UCSD-AML1 (cell line): ENCODE measurements around the gene APRT.

Experiments used
- DNase-seq: peaks from one replicate; lab custom pipeline; 2025; ENCODE audit not compliant: unreplicated experiment; lab: John Stamatoyannopoulos, UW

The APRT gene

DNA sequence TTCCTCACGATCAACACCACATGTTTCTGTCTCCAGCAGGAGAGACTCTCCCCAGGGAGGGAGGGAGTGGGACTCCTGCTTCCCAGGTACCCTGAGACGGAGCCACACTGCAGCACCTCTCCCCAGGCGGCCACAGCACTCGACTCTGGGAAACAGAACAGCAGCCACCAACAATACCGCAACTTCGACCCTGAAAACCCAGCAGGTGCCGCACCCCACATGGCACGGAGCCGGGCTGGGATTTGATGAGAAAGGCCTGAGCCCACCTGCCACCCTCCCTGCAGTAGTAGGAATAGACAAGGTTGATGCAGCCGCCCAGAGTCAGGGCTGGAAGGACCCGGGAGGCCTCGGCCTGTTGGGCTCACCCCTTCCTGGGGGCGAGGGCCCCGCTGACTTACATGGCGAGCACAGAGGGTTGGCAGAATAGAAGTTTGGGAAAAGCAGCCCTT is 30.6 kb upstream of the APRT start:
- DNase-seq: no peak

DNA sequence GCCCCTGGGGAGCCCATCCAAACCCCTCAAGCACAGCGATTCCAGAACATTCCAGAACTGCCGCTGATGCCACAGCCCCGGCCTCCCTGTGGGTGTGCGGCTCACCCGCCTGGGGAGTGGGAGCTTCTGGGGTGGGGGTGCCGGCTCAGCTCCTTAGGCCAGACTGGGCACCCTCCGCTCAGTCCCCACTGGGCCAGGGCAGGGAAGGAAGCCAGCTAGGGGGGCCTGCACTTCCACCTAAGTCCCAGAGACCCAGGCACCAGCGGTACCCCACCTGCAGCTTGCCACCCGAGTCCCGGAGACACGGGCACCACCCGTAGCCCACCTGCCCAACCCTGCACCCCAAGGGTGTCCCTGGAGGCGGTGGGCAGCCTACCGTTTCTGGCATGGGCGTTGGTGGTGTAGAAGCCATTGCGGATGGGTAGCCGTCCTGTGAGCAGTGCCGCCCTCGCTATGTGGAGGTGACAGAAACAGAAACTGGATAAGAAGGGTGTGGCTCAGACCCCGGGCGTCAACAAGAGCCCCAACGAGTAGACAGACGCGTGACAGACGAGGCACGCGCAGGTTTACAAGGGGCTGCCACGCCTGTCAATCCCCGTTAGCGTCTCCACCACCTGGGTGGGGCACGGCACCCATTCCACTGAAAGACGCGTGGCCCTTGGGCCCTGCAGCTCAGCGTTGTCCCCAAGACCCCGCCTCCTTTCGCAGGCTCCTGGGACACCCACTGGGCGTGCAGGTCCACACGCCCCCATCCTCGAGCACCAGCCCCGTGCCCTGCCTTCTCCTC is 30.0 kb upstream of the APRT start:
- no peak for DNase-seq

DNA sequence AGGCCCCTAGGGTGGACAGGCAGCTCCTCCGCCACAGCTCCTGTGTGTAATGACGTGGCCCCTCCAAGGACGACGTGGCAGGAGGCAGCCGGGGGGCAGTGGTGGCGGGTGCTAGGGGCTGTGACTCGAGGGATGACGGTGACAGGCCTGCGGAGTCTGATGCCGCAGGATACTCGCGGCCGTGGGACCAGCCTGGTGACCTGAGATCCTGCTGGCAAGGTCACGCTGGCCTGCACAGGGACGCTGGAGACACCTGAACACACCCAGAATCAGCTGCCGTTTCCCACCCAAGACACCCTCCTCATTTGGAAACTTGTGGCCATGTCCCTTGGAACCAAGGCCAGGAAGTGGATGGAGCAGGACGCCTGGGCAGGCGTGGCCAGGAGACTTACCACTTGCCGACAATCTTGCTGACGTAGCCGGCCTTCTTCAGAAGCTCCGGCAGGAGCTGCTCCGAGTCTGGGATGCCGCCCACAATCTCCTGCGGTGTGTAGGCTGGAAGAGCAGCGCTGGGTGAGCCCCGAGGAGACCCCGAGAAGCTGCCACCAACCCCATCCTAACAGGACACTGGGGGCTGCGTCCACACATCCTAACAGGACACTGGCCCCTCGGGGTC is 29.0 kb upstream of the APRT start:
- DNase-seq: no peak

DNA sequence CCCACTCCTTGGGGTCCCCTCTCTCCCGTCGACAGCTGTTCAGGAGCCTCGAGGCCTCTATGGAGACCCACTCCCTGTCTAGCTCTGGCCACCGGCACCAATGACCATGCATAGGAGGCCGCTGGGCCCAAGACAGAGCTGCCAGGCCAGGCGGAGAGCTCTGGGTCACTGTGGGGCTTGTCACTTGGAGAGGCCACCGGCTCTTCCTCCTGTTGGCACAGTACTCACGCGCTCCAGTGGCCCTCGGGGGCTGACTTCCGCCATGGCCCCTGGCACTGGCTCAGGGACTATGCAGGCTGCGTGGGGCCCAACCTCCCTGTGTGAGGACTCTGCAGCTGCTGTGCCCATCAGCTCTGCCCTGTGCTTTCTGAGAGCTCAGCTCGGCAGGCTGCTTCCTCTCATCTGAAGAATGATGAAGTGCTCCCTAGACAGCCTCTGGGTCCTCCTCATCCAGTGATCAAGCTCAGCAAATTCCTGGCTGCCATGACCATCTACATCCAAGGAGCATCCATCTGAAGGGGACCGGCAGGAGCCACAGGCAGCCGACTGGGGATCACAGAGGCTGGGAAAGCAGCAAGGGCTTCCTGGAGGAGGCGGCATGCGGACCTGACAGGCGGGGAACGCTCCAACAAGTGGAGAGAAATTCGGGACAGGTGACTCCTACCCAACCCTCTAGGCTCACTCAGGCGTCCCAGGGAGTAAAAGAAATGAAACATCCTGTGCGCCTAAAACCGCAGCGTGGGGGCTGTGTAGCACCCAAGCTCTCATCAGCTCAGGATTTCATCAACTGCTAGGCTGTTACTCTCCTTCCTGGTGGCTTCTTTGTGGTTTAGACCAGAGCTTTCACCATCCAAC is 28.2 kb upstream of the APRT start:
- DNase-seq: no peak

DNA sequence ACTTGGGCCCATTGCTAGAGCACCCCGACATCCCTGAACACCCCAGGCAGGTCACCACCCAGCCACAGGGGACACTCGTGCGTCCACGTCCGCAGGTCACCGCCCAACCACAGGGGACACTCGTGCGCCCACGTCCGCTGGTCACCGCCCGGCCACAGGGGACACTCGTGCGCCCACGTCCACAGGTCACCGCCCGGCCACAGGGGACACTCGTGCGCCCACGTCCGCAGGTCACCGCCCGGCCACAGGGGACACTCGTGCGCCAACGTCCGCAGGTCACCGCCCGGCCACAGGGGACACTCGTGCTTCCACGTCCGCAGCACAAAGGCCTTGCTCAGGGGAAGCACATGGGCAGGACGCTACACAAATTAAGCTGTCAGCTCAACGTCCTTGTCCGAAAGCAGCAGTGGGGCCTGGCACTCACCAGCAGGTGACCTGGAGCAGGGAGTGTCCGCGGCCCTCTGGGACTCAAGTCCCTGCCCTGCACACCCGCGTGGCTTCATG is 27.4 kb upstream of the APRT start:
- no peak for DNase-seq

DNA sequence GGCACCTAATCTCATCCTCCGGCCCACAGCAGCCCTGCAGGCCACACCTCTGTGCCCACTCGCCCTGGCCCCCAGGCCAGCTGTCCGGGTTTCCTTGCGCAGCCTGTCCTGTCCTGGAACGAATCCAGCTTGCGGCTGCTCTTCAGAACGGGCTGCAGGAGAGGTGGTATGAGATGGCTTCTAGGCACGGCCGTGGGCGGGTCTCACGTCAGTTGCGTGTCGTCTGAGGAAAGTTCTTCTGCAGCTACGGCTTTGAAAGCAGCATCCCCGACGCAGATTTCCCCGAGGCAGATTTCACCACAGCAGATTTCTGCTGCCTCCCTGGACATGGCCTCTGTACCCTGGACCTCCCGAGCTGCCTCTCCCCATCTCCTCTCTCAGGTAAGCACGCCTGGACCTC is 26.8 kb upstream of the APRT start:
- DNase-seq: no peak

DNA sequence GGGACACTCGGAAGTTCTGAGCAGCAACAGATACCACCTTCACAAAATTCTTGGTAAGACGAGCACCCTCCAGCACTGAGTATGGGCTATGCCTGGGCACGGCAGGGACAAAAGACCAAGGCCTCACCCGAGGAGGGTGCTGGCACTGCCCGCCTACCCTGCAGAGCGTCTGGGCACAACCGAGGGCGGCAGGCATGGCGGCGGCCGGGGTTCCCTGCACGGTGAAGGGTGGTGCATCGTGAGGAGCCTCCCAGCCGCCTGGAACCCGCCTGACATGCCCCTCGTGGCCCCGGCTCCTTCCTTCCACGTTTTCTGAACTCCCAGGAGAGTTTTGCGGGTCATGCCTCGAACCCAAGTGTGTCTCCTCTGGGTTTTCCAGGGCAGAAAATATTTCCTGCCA is 26.1 kb upstream of the APRT start:
- no peak for DNase-seq

DNA sequence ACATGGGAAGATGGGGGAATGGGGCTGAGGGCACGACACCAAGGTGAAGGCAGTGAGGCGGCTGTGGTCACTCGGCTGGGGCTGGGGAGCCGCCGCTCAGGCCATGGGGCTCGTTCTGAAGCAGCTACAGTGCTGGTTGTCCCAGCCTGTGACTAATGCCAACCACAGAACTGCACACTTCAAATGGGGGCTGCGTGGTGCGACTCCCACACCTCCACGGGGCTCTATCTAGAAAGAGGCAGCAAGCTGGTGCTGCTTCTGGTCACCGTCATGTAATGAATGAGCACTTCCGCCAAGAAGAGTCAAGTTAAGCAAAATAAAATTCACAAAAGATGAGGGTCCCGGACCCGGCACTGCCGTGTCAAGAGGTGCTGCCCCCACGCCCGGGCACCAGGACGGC is 25.1 kb upstream of the APRT start:
- DNase-seq: no peak

DNA sequence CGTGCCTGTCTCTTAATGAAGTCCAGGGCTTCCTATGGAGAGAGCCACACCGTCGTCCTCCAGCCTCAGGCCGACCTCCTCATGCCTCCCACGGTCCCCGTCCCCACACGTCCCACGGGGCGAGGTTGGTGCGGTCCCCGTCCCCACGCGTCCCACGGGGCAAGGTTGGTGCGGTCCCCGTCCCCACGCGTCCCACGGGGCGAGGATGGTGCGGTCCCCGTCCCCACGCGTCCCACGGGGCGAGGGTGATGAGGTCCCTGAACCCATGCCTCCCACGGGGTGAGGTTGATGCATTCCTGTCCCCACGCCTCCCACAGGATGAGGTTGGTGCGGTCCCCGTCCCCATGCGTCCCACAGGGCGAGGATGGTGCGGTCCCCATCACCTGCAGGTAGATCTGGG is 24.1 kb upstream of the APRT start:
- DNase-seq: no peak

DNA sequence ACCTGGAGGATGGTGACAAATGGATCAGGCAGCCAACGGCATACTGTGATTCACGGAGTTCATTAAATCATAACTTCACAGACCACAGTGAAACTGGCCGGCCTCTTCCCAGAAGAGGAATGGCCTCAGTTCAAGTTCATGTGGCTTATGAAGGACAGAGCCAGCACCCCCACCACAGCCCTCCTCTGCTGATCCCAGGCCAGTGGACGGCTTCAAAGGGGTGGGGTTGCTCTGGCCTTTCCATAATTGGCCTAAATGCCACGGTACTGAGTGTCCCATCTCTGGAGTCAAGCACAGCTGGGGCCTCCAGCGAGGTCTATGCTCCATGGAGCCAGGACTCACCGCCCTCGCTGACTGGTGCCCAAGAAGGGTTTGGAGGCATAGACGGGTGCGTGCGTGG is 23.7 kb upstream of the APRT start:
- DNase-seq: no peak

DNA sequence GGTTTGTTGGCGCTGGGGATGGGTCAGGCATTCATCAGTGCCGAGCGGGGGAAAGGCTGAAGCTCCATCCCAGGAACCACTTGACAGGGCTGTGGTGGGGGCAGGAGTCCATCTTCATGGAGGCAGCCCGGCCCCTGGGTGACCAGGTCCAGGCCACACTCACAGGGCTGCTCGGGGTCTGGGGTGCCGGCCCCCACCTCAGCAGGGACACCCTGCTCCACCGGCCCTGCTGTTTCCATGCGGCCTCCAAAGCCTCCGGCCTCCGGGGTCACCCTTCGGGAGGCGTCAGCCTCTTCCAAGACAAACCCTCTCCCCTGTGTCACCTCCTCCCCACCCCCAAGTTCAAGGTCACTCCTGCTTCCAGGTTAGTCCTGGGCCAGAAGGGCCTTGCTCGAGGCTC is 22.9 kb upstream of the APRT start:
- DNase-seq: no peak

DNA sequence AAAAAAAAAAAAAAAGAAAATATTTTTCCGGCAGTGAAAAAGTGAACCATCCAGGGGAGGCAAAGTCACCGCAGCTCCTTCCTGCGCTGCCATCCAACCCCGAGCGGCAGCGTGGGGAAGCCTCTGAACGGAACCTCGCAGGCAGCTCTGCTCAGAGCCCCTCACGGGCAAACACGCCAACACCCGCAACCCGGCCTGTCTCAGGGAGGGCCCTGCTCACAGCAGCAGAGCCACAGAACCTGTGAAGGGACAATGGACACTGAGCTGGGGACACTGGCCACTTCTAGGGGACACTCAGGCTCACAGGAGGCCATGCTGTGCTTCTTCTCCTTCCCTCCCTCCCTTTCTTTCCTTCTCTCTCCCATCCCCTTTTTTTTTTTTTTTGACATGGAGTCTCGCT is 21.4 kb upstream of the APRT start:
- DNase-seq: no peak

DNA sequence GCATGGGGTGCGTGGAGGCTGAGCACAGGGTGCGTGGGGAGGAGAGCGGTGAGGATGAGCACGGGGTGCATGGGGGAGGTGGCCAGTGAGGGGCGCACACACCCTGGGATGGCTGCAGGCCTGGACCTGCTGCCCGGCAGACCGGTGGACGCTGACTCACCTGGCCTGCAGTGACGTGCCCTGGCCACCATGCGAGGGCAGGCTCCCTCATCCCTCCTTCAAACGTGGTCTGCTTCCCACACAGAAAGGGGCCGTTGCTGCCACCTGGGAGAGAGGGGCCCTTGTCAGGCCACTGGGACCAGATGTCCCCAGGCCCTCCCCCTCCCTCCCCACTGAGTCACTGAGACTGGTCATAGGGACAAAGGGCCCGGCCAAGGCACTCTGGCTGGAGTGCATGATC is 20.1 kb upstream of the APRT start:
- DNase-seq: no peak

DNA sequence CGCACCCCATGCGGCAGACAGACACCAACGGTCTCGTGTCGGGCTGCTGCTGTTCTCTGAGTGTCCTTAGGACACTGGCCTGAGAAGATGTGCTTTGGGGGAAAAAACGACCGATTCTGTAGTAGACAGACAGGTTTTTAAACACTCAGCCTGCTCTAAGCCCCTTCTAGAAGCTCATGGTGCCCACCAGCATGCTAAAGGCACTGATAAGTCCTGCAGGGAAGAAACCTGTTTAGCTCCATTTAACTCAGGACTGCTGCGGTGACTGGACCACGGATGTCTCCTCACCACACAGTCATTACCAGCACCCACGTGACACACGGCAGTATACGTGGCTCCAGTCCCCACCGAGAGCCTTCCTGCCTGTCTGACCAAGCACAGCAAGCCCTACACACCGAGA is 19.1 kb upstream of the APRT start:
- no peak for DNase-seq

DNA sequence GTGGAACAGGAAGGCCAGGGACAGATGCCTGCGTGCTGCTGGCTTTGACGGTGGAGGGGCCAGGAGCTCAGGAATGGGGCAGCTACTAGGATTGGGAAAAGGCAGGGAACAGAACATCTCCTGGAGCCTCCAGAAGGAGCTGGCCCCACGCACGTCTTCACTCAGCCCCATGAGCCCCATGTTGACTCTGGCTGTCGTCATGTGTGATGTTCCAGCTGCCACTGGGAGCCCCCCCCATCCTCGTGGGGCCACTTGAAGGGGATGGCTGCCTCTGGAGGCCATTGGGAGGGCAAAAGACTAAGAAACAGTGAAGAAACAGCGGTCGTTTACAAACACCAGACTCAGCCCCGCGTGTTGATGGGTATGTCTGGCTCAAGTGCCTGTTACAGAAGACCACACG is 18.5 kb upstream of the APRT start:
- DNase-seq: no peak

DNA sequence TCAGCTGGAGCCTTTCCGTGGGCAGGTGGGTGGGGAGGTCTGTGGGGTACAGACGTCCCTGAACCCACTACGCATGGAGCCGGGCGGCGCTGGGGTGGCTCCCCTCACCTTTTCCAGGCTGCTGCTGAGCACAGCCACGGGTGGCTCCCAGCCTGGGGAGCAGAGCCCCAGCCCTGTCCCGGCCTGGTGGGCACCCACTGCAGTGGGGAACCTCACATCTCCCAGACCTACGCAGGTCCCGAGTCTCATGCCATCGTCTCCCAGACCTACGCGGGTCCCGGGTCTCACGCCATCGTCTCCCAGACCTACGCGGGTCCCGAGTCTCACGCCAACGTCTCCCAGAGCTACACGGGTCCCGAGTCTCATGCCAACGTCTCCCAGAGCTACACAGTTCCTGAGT is 17.0 kb upstream of the APRT start:
- DNase-seq: no peak

DNA sequence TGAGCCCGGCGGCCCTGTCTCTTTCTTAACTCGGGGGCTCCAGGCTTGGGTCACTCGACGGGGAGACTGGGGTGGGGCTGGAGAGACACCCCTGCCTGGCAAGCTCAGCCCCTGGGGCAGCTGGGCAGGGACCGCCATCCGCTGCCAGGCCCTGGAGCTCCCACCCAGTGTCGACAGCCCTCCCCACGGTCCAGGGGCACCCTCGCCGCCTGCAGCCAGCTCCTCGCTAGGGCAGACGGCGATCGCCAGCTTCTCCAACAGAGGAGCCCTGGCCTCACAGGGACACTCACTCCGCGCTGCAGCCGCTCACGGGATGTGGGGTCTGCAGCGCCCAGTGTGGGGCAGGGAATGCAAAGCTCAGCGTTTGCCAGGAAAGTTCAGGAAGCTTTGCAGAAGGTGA is 16.0 kb upstream of the APRT start:
- DNase-seq: no peak

DNA sequence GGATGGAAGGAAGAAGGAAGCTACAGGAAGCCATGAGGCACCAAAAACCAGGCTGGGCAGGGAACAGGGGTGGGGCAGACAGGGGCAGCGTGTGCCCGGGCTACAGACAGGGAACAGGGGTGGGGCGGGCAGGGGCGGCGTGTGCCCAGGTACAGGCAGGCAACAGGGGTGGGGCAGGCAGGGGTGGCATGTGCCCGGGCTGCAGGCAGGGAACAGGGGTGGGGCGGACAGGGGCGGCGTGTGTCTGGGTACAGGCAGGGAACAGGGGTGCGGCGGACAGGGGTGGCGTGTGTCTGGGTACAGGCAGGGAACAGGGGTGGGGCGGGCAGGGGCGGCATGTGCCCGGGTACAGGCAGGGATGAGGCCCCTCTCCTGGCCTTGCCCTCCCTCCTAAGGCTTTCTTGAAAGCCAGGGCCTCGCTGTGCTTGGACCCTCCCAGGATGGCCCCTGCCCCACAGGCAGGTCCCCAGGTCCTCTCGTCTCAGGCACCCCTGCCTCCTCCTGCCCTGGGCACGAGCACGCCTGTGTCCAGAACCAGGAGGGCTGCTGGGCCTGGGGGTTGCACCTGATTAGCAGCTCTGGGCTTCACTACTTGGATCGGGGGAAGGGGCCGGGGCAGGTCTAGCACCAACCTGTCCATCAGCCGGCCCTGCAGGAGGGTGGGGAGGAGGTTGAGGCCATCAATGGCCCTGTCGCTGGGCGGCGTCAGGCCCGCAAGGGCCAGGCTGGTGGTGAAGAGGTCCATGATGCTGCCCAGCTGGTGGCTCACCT is 14.5 kb upstream of the APRT start:
- DNase-seq: no peak

DNA sequence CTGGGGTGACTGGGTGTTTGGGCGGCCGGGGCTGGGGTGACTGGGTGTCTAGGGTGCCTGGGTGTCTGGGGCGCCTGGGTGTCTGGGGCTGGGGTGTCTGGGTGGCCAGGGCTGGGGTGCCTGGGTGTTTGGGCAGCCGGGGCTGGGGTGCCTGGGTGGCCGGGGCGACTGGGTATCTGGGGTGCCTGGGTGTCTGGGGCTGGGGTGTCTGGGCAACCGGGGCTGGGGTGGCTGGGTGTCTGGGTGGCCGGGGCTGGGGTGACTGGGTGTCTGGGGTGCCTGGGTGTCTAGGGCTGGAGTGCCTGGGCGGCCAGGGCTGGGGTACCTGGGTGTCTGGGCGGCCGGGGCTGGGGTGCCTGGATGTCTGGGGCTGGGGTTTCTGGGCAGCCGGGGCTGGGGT is 13.4 kb upstream of the APRT start:
- DNase-seq: no peak

DNA sequence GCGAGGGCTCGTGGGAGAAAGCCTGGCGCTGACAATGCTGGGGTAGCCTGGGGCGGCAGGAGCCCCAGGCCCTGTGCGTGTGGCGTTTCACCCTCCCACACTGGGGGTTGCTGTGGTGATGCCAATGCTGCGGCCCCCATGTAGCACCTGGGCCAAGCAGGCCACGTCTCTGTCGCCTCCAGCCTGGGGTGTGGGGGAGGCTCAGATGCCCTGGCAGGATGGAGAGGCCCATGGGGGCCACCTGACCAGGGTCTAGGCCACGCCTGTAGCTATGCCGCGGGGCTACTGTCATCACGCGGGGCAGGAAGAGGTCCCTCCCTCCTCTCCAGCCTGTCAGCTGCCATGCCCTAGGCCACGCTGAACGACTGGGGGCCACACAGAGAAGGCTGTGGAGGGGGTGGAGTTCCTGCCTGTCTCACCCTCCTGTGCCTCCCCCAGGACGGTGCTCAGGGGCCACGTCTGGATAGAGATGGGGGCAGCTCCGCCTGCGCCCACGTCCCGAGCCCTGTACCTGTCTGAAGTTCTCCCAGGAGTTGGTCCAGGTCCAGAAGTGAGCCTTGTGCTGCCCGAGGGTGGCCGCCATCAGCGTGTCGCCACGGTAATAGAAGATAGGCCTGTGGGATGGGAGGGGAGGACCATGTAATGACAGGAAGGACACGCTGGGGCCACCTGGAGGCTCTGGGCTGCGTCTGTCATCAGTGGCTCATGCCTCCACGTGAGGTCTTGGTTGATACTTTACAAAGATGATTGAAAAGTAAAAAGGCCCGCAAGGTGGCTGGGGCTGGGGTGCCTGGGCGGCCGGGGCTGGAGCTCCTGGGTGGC is 12.7 kb upstream of the APRT start:
- no peak for DNase-seq
